ENCODE data around the gene CCNK. TPM values are rescaled to one million over a fixed set of nuclear protein-coding genes. Genes with fewer than 3 reads are reported as not detected.
A peak's percentile ranks its signal among the peaks of the same experiment; 100 is the strongest.

CCNK gene
- total and polyA plus RNA-seq, 2 of the 13 experiments (the other 11 are each of a cell fraction or from before 2014, with no cell fraction given) = 4.9 to 9.7 TPM

GRCh38 chr14:99552021-99552553, 70.9 kb downstream of the CCNK start (continued):
- TF ChIP-seq LBX2 (CRISPR knock-in tag; IDR thresholded peaks at IDR 0.05; ENCODE audit: borderline replicate concordance) (no peak), ZEB1 (IDR thresholded peaks at IDR 0.05; ENCODE audit: insufficient replicate concordance, low read depth) (no peak), NR1H2 (CRISPR knock-in tag; IDR thresholded peaks at IDR 0.05; ENCODE audit: borderline replicate concordance, low read depth) (0 out of 2 replicates have a peak, but pooled peaks have one; percentile 6), ZNF670 (CRISPR knock-in tag; IDR thresholded peaks at IDR 0.05; ENCODE audit: borderline replicate concordance) (peak; percentile 6; the same call in 1 of the 2 replicates), ZNF674 (CRISPR knock-in tag; IDR thresholded peaks at IDR 0.05; ENCODE audit: low read depth) (0 out of 2 replicates have a peak, but pooled peaks have one; percentile 41), FOXK1 (CRISPR knock-in tag; IDR thresholded peaks at IDR 0.05; ENCODE audit: borderline replicate concordance, low read depth) (no peak), ZBTB34 (CRISPR knock-in tag; IDR thresholded peaks at IDR 0.05) (no peak), POGZ (CRISPR knock-in tag; IDR thresholded peaks at IDR 0.05) (no peak)

GRCh38 chr14:99552572-99553216, 71.5 kb downstream of the CCNK start:
- H2AFZ ChIP-seq (ENCODE audit: low read length) = no peak overlapping the region
- H3K9me3 ChIP-seq (ENCODE audit: low read length) = no peaks in the 10 kb centered on the region
- peak overlapping the region in 1 of 3 experiments; percentile 44; a peak in 2 of 6 replicates for H3K4me3 ChIP-seq (replicated peaks in 1 of 3; ENCODE audit: insufficient read depth in 1 of 3, low read depth in 2 of 3, low read length in 3 of 3)
- in situ Hi-C loops (cut with HindIII; ENCODE audit: extremely low pct_ligation_motif_present, low pct_unique_long_range_greater_than_20kb) (no loop called here), intact Hi-C loops (cut with micrococcal nuclease; ENCODE audit: unreplicated experiment) (loop anchor here (2.0 kb wide), 1 partner anchor 14 kb away; no protein-coding TSS in a partner anchor)
- FAIRE-seq (peak; percentile 90), ATAC-seq (peak; percentile 64), DNase-seq (ENCODE audit: low spot score) (peak; percentile 88)
- ChIA-PET POLR2A (interaction anchor here (0.9 to 5.5 kb wide), 13 partner anchors 9 to 72 kb away, joined by 3 to 101 read pairs (median 5); partner anchors contain the start of genes CCDC85C, CCNK and SETD3), CTCF (ENCODE audit: low intra/inter-chr PET ratio, low total read pairs) (no interaction called here)
- peaks cover 89% of the 10 kb centered on the region for H3K4me1 ChIP-seq (ENCODE audit: insufficient read depth, low read length)
- 0 out of 5 replicates have a peak, but pooled peaks cover 0 to 2% of the 10 kb centered on the region in 2 experiments for H3K36me3 ChIP-seq (replicated peaks in 1 of 2; ENCODE audit: control insufficient read depth in 1 of 2, insufficient read depth in 2 of 2, low read length in 2 of 2)
- no peaks in the 10 kb centered on the region for H3K27me3 ChIP-seq (ENCODE audit: control insufficient read depth in 1 of 2, insufficient read depth in 2 of 2, low read length in 2 of 2)
- H4K20me1 ChIP-seq (ENCODE audit: insufficient read depth, low read length) = peaks cover 9% of the 10 kb centered on the region; the same call in 1 of the 2 replicates
- WGBS (ENCODE audit: low lambda C conversion rate) = 6% methylated on average over 3 of the region's 13 CpGs
- H3K79me2 ChIP-seq (ENCODE audit: insufficient read depth, low read length) = peaks cover 82% of the 10 kb centered on the region
- H3K4me2 ChIP-seq (ENCODE audit: low read depth, low read length) = peak overlapping the region; percentile 69
- H3K27ac ChIP-seq (ENCODE audit: extremely low read length, insufficient read depth, low read length) = peak overlapping the region; percentile 85
- no TSS peak for BruUV-seq (replicated peaks)
- H3K9ac ChIP-seq (ENCODE audit: insufficient read depth, low read depth, low read length) = peak overlapping the region; percentile 75
- peak; percentile 59 for TF ChIP-seq NFYC (CRISPR knock-in tag; IDR thresholded peaks at IDR 0.05)
- TF ChIP-seq XBP1 (CRISPR knock-in tag; IDR thresholded peaks at IDR 0.05) = peak; percentile 47; the same call in 1 of the 2 replicates
- TF ChIP-seq ZNF225 (CRISPR knock-in tag; IDR thresholded peaks at IDR 0.05) = no peak
- TF ChIP-seq SSRP1 (CRISPR knock-in tag; IDR thresholded peaks at IDR 0.05) = no peak
- TF ChIP-seq ZNF446 (CRISPR knock-in tag; IDR thresholded peaks at IDR 0.05) = no peak
- peak; percentile 86; the same call in 1 of the 2 replicates for TF ChIP-seq RFX1 (IDR thresholded peaks at IDR 0.05)
- peak; percentile 68 for TF ChIP-seq ZNF619 (CRISPR knock-in tag; IDR thresholded peaks at IDR 0.05)
- no peak for TF ChIP-seq ZSCAN31 (CRISPR knock-in tag; IDR thresholded peaks at IDR 0.05; ENCODE audit: low read depth)
- TF ChIP-seq STAG1 (CRISPR knock-in tag; IDR thresholded peaks at IDR 0.05) = peak; percentile 34
- TF ChIP-seq SKI (IDR thresholded peaks at IDR 0.05; ENCODE audit: partially characterized antibody) = peak; percentile 55
- no peak for TF ChIP-seq ZNF841 (CRISPR knock-in tag; IDR thresholded peaks at IDR 0.05; ENCODE audit: borderline replicate concordance)
- no peak for TF ChIP-seq NFRKB (IDR thresholded peaks at IDR 0.05)
- TF ChIP-seq LBX2 (CRISPR knock-in tag; IDR thresholded peaks at IDR 0.05; ENCODE audit: borderline replicate concordance) = no peak

All from HepG2 (cell line).